ENCODE data around the gene CHD6. TPM values are rescaled to one million over a fixed set of nuclear protein-coding genes. Genes with fewer than 3 reads are reported as not detected.

CHD6 gene
- total and polyA plus RNA-seq, 2 of the 13 experiments (the other 11 are each of a cell fraction or from before 2014, with no cell fraction given) = 14.4 to 52.0 TPM

DNA sequence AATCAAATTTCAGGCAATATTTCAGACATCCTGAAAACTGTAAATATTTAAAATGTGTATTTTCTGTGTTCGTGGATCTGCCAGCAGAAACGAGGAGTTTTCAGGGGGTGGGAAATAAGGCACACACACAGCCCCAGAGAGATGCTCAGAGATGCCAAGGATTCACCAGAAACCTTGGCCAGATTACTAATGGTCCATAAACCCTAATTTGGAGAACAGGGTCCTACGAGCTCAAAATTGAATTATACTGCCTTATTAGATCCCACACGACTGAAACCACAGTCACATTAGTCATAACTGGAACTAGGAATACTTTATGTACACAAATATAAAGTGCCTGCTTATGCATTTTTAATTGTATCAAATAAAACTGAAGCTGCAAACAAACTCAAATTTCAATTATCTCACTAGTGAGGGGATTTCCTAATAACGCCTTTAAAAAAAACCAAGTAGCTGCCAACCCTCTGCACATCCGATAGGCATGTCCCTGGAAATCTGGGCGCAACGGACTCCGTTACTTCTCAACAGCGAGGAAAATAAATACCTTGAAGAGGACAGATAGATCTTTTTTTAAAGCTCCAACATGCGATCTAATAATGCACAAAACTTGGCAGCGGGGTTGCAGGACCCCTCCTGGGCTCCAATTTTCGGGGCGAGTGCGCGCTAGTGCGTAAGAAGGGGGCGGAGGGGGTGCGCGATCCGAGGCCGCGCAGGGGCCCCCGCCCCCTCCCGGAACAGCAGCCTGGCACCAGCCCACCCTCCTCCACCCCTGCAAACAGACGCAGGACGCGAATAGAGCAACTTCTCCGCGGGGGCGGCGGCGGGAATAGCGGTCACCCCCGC is 897 bp downstream of the CHD6 start (continued):
- TF ChIP-seq, protein P1, sequence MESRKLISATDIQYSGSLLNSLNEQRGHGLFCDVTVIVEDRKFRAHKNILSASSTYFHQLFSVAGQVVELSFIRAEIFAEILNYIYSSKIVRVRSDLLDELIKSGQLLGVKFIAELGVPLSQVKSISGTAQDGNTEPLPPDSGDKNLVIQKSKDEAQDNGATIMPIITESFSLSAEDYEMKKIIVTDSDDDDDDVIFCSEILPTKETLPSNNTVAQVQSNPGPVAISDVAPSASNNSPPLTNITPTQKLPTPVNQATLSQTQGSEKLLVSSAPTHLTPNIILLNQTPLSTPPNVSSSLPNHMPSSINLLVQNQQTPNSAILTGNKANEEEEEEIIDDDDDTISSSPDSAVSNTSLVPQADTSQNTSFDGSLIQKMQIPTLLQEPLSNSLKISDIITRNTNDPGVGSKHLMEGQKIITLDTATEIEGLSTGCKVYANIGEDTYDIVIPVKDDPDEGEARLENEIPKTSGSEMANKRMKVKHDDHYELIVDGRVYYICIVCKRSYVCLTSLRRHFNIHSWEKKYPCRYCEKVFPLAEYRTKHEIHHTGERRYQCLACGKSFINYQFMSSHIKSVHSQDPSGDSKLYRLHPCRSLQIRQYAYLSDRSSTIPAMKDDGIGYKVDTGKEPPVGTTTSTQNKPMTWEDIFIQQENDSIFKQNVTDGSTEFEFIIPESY (CRISPR knock-in tag; IDR thresholded peaks at IDR 0.05) = no peak
- TF ChIP-seq, protein P2, sequence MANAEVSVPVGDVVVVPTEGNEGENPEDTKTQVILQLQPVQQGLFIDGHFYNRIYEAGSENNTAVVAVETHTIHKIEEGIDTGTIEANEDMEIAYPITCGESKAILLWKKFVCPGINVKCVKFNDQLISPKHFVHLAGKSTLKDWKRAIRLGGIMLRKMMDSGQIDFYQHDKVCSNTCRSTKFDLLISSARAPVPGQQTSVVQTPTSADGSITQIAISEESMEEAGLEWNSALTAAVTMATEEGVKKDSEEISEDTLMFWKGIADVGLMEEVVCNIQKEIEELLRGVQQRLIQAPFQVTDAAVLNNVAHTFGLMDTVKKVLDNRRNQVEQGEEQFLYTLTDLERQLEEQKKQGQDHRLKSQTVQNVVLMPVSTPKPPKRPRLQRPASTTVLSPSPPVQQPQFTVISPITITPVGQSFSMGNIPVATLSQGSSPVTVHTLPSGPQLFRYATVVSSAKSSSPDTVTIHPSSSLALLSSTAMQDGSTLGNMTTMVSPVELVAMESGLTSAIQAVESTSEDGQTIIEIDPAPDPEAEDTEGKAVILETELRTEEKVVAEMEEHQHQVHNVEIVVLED (CRISPR knock-in tag; IDR thresholded peaks at IDR 0.05; ENCODE audit: borderline replicate concordance) = peak; percentile 14; the same call in 1 of the 2 replicates
- peak; percentile 23; the same call in 1 of the 2 replicates for TF ChIP-seq FOXA3 (CRISPR knock-in tag; IDR thresholded peaks at IDR 0.05)
- TF ChIP-seq ZNF354B (CRISPR knock-in tag; IDR thresholded peaks at IDR 0.05) = 0 out of 2 replicates have a peak, but pooled peaks have one; percentile 9
- TF ChIP-seq, protein P3, sequence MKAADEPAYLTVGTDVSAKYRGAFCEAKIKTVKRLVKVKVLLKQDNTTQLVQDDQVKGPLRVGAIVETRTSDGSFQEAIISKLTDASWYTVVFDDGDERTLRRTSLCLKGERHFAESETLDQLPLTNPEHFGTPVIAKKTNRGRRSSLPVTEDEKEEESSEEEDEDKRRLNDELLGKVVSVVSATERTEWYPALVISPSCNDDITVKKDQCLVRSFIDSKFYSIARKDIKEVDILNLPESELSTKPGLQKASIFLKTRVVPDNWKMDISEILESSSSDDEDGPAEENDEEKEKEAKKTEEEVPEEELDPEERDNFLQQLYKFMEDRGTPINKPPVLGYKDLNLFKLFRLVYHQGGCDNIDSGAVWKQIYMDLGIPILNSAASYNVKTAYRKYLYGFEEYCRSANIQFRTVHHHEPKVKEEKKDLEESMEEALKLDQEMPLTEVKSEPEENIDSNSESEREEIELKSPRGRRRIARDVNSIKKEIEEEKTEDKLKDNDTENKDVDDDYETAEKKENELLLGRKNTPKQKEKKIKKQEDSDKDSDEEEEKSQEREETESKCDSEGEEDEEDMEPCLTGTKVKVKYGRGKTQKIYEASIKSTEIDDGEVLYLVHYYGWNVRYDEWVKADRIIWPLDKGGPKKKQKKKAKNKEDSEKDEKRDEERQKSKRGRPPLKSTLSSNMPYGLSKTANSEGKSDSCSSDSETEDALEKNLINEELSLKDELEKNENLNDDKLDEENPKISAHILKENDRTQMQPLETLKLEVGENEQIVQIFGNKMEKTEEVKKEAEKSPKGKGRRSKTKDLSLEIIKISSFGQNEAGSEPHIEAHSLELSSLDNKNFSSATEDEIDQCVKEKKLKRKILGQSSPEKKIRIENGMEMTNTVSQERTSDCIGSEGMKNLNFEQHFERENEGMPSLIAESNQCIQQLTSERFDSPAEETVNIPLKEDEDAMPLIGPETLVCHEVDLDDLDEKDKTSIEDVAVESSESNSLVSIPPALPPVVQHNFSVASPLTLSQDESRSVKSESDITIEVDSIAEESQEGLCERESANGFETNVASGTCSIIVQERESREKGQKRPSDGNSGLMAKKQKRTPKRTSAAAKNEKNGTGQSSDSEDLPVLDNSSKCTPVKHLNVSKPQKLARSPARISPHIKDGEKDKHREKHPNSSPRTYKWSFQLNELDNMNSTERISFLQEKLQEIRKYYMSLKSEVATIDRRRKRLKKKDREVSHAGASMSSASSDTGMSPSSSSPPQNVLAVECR (CRISPR knock-in tag; IDR thresholded peaks at IDR 0.05; ENCODE audit: borderline replicate concordance) = peak; percentile 48; the same call in 1 of the 2 replicates
- TF ChIP-seq, protein P4, sequence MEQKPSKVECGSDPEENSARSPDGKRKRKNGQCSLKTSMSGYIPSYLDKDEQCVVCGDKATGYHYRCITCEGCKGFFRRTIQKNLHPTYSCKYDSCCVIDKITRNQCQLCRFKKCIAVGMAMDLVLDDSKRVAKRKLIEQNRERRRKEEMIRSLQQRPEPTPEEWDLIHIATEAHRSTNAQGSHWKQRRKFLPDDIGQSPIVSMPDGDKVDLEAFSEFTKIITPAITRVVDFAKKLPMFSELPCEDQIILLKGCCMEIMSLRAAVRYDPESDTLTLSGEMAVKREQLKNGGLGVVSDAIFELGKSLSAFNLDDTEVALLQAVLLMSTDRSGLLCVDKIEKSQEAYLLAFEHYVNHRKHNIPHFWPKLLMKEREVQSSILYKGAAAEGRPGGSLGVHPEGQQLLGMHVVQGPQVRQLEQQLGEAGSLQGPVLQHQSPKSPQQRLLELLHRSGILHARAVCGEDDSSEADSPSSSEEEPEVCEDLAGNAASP (CRISPR knock-in tag; IDR thresholded peaks at IDR 0.05; ENCODE audit: borderline replicate concordance) = peak; percentile 43; the same call in 1 of the 2 replicates
- no peak for TF ChIP-seq U2AF1 (optimal IDR thresholded peaks at IDR 0.05; ENCODE audit: low read depth, low read length)
- peak; percentile 99 for TF ChIP-seq ZSCAN25 (CRISPR knock-in tag; IDR thresholded peaks at IDR 0.05)
- TF ChIP-seq, protein P5, sequence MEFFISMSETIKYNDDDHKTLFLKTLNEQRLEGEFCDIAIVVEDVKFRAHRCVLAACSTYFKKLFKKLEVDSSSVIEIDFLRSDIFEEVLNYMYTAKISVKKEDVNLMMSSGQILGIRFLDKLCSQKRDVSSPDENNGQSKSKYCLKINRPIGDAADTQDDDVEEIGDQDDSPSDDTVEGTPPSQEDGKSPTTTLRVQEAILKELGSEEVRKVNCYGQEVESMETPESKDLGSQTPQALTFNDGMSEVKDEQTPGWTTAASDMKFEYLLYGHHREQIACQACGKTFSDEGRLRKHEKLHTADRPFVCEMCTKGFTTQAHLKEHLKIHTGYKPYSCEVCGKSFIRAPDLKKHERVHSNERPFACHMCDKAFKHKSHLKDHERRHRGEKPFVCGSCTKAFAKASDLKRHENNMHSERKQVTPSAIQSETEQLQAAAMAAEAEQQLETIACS (CRISPR knock-in tag; IDR thresholded peaks at IDR 0.05) = peak; percentile 55; the same call in 1 of the 2 replicates
- TF ChIP-seq PHF21A (CRISPR knock-in tag; IDR thresholded peaks at IDR 0.05) = no peak
- TF ChIP-seq, protein P6, sequence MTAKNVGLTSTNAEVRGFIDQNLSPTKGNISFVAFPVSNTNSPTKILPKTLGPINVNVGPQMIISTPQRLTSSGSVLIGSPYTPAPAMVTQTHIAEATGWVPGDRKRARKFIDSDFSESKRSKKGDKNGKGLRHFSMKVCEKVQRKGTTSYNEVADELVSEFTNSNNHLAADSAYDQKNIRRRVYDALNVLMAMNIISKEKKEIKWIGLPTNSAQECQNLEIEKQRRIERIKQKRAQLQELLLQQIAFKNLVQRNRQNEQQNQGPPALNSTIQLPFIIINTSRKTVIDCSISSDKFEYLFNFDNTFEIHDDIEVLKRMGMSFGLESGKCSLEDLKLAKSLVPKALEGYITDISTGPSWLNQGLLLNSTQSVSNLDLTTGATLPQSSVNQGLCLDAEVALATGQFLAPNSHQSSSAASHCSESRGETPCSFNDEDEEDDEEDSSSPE (CRISPR knock-in tag; IDR thresholded peaks at IDR 0.05) = 0 out of 2 replicates have a peak, but pooled peaks have one; percentile 19
- TF ChIP-seq, protein P7, sequence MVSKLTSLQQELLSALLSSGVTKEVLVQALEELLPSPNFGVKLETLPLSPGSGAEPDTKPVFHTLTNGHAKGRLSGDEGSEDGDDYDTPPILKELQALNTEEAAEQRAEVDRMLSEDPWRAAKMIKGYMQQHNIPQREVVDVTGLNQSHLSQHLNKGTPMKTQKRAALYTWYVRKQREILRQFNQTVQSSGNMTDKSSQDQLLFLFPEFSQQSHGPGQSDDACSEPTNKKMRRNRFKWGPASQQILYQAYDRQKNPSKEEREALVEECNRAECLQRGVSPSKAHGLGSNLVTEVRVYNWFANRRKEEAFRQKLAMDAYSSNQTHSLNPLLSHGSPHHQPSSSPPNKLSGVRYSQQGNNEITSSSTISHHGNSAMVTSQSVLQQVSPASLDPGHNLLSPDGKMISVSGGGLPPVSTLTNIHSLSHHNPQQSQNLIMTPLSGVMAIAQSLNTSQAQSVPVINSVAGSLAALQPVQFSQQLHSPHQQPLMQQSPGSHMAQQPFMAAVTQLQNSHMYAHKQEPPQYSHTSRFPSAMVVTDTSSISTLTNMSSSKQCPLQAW (CRISPR knock-in tag; IDR thresholded peaks at IDR 0.05) = 0 out of 2 replicates have a peak, but pooled peaks have one; percentile 18
- TF ChIP-seq SMARCC2 (IDR thresholded peaks at IDR 0.05) = no peak

All from HepG2 (cell line).